CD14-positive monocyte (primary cell): ENCODE measurements around the gene CTSD. TPM values are rescaled to one million over a fixed set of nuclear protein-coding genes. Genes with fewer than 3 reads are reported as not detected.

ENCODE experiments used
- DNase-seq, 3 donors: peaks; one replicate each; pipeline ENCODE4 v3.0.0-alpha.2; 2011 to 2022
- H2AFZ ChIP-seq: 2 replicates; pipeline ENCODE4 v1.6.0; 2012; ENCODE audit warnings: mild to moderate bottlenecking, low read depth, low read length, inconsistent platforms; ENCODE audit not compliant: insufficient read depth, poor library complexity, severe bottlenecking
- H3K27ac ChIP-seq, 2 donors: 1 replicate in 1 of 2; 2 replicates in 1 of 2; pipeline ENCODE4 v1.5.1; 2012 to 2013; ENCODE audit warnings: low read length in 2 of 2, control low read depth in 1 of 2, inconsistent platforms in 1 of 2, low read depth in 1 of 2, mild to moderate bottlenecking in 1 of 2
- H3K27me3 ChIP-seq, 2 donors: one replicate each; pipeline versions ENCODE4 v1.6.0 to v1.6.1; 2011 to 2013; ENCODE audit warnings: low read length in 2 of 2; ENCODE audit not compliant: control insufficient read depth in 2 of 2, insufficient read depth in 2 of 2
- H3K36me3 ChIP-seq, 2 donors: replicated peaks in 1 of 2; 1 replicate in 1 of 2; 2 replicates in 1 of 2; pipeline versions ENCODE4 v1.5.1 to v1.6.1; 2012 to 2013; ENCODE audit warnings: low read length in 2 of 2, control low read depth in 1 of 2, inconsistent platforms in 1 of 2, mild to moderate bottlenecking in 1 of 2; ENCODE audit not compliant: insufficient read depth in 2 of 2, control insufficient read depth in 1 of 2
- H3K4me1 ChIP-seq, 2 donors: 1 replicate in 1 of 2; 2 replicates in 1 of 2; pipeline versions ENCODE4 v1.5.1 to v1.6.1; 2012 to 2013; ENCODE audit warnings: low read length in 2 of 2, control low read depth in 1 of 2, inconsistent platforms in 1 of 2, mild to moderate bottlenecking in 1 of 2, moderate library complexity in 1 of 2; ENCODE audit not compliant: insufficient read depth in 2 of 2, control insufficient read depth in 1 of 2
- H3K4me2 ChIP-seq: replicated peaks from 2 replicates; pipeline ENCODE3; 2012; ENCODE audit warnings: low read length, moderate library complexity, mild to moderate bottlenecking; ENCODE audit not compliant: poor library complexity, severe bottlenecking; ENCODE audit errors: extremely low read depth
- H3K4me3 ChIP-seq, 3 experiments: fragments of 200-600 bp in 1 of 3; sonication (generic) in 1 of 3; replicated peaks in 1 of 3; 1 replicate in 2 of 3; 2 replicates in 1 of 3; pipeline ENCODE4 v1.5.1; 2011 to 2013; ENCODE audit warnings: low read length in 3 of 3, mild to moderate bottlenecking in 3 of 3, control low read depth in 2 of 3, low read depth in 2 of 3, inconsistent platforms in 1 of 3, moderate library complexity in 1 of 3
- H3K79me2 ChIP-seq: 2 replicates; pipeline ENCODE4 v1.6.0; 2012; ENCODE audit warnings: mild to moderate bottlenecking, control low read depth, inconsistent platforms, low read length, moderate library complexity; ENCODE audit not compliant: insufficient read depth
- H3K9ac ChIP-seq: 2 replicates; pipeline ENCODE4 v1.6.0; 2017; ENCODE audit warnings: low read length, mild to moderate bottlenecking; ENCODE audit not compliant: insufficient read depth, poor library complexity, severe bottlenecking
- H3K9me3 ChIP-seq, 2 donors: replicated peaks in 1 of 2; 1 replicate in 1 of 2; 2 replicates in 1 of 2; pipeline versions ENCODE4 v1.5.1 to v1.6.1; 2012 to 2013; ENCODE audit warnings: low read length in 2 of 2, control low read depth in 1 of 2; ENCODE audit not compliant: control insufficient read depth in 1 of 2, insufficient read depth in 1 of 2
- H4K20me1 ChIP-seq: 2 replicates; pipeline ENCODE4 v1.6.0; 2012; ENCODE audit warnings: mild to moderate bottlenecking, low read length, control low read depth, moderate library complexity; ENCODE audit not compliant: insufficient read depth
- H3K27ac Mint-ChIP-seq, 7 donors: one replicate each; pipeline ENCODE4 v1.8.0; 2020; ENCODE audit warnings: mild to moderate bottlenecking in 7 of 7, mixed read lengths in 7 of 7, moderate library complexity in 6 of 7, inconsistent platforms in 2 of 7
- H3K27me3 Mint-ChIP-seq, 3 donors: one replicate each; pipeline ENCODE4 v1.8.0; 2021 to 2022; ENCODE audit warnings: low read depth in 3 of 3, mild to moderate bottlenecking in 3 of 3, mixed read lengths in 3 of 3, moderate library complexity in 3 of 3, inconsistent platforms in 1 of 3
- H3K36me3 Mint-ChIP-seq, 2 donors: one replicate each; pipeline ENCODE4 v1.8.0; 2020; ENCODE audit warnings: mixed read lengths in 2 of 2, inconsistent platforms in 1 of 2, mild to moderate bottlenecking in 1 of 2
- H3K4me1 Mint-ChIP-seq: one replicate; pipeline ENCODE4 v1.8.0; 2020; ENCODE audit warnings: mild to moderate bottlenecking, mixed read lengths
- H3K4me3 Mint-ChIP-seq, 2 donors: one replicate each; pipeline ENCODE4 v1.8.0; 2020; ENCODE audit warnings: mild to moderate bottlenecking in 2 of 2, mixed read lengths in 2 of 2, moderate library complexity in 1 of 2
- H3K9me3 Mint-ChIP-seq, 7 donors: one replicate each; pipeline ENCODE4 v1.8.0; 2020 to 2022; ENCODE audit warnings: mixed read lengths in 7 of 7, mild to moderate bottlenecking in 6 of 7, moderate library complexity in 6 of 7, inconsistent platforms in 2 of 7
- CTCF ChIP-seq: fragments of 200-600 bp; IDR thresholded peaks from one replicate; pipeline ENCODE4 v1.8.0; 2022; ENCODE audit warnings: antibody characterized with exemption, mild to moderate bottlenecking
- WGBS: methylation state at CpG from one replicate; pipeline ENCODE4 v1.1.5; 2013; ENCODE audit warnings: missing lambda C conversion rate; ENCODE audit not compliant: insufficient coverage; 5-methylcytosine and 5-hydroxymethylcytosine counted together
- intact Hi-C, 2 donors: fragments of 100-400 bp; cut with micrococcal nuclease; formaldehyde crosslinking; loops; one replicate each; pipeline versions ENCODE4 v1.15.0 to v1.15.1; 2023
- polyA plus RNA-seq, 3 donors: library from polyadenylated mRNA; depleted of rRNA in 1 of 3; unstranded in 2 of 3; stranded (reverse) in 1 of 3; fragments of 300-500 nt in 2 of 3; fragments of >200 nt in 1 of 3; fragmentation: Illumina TruSeq in 2 of 3; gene quantifications; 1 replicate in 2 of 3; 2 replicates in 1 of 3; pipeline ENCODE4 v1.2.3, GENCODE V29; 2012 to 2021

Gene CTSD
- polyA plus RNA-seq, 3 donors: 835 to 1,372 (median 855) TPM

- H3K27me3 Mint-ChIP-seq: peaks cover 24 to 54% (median 26%) of the 10 kb centered on the region in 3 donors
- 49% methylated on average over 11 of the region's 12 CpGs for WGBS
- H3K4me2 ChIP-seq: peak overlapping the region; percentile 34
- TF ChIP-seq CTCF: no peak
- peak overlapping the region; percentile 61 to 90 for H3K4me3 Mint-ChIP-seq
- H2AFZ ChIP-seq: peak overlapping the region; percentile 67
- peak in 2 of 3 donors; percentile 31 to 34 for DNase-seq
- H3K36me3 ChIP-seq: no peaks in the 10 kb centered on the region
- no peaks in the 10 kb centered on the region for H3K79me2 ChIP-seq
- H3K4me3 ChIP-seq: peak overlapping the region in 2 of 3 experiments; percentile 23 to 56
- H3K27ac Mint-ChIP-seq: peak overlapping the region in 2 of 7 donors; percentile 38 to 81
- no peaks in the 10 kb centered on the region for H3K9me3 ChIP-seq
- no peak overlapping the region for H3K9ac ChIP-seq
- peaks cover 12% of the 10 kb centered on the region for H3K4me1 Mint-ChIP-seq
- H3K9me3 Mint-ChIP-seq: peaks cover 0 to 12% (median 4%) of the 10 kb centered on the region in 7 donors
- peaks cover 4 to 14% of the 10 kb centered on the region in 2 donors for H3K4me1 ChIP-seq
- H3K36me3 Mint-ChIP-seq: peaks cover under 1 to 5% of the 10 kb centered on the region in 2 donors
- H3K27ac ChIP-seq: no peak overlapping the region
- intact Hi-C loops: loop anchor here in 1 of 2 donors (5.0 kb wide), 2 partner anchors 35 kb away; no protein-coding TSS in a partner anchor
- peaks cover 0 to 3% of the 10 kb centered on the region in 2 donors for H3K27me3 ChIP-seq
- no peaks in the 10 kb centered on the region for H4K20me1 ChIP-seq
These were observed 28.7 kb upstream of the CTSD start for GRCh38 chr11:1792461-1792860.

- Histone ChIP-seq H2AFZ (peak overlapping the region; percentile 67), H3K9me3 (no peaks in the 10 kb centered on the region), H3K27me3 (peaks cover 0 to 3% of the 10 kb centered on the region in 2 donors), H3K36me3 (no peaks in the 10 kb centered on the region), H3K9ac (no peak overlapping the region), H3K79me2 (no peaks in the 10 kb centered on the region), H3K4me2 (no peak overlapping the region), H3K4me3 (no peak overlapping the region), H3K27ac (no peak overlapping the region), H4K20me1 (no peaks in the 10 kb centered on the region), H3K4me1 (peaks cover 5 to 16% of the 10 kb centered on the region in 2 donors)
- Mint-ChIP-seq H3K27me3 (peaks cover 19 to 49% (median 23%) of the 10 kb centered on the region in 3 donors), H3K36me3 (peaks cover 2 to 5% of the 10 kb centered on the region in 2 donors), H3K27ac (peak overlapping the region in 1 of 7 donors; percentile 28), H3K4me1 (peaks cover 15% of the 10 kb centered on the region), H3K9me3 (peaks cover 0 to 12% (median 4%) of the 10 kb centered on the region in 7 donors), H3K4me3 (peak overlapping the region in 1 of 2 donors; percentile 23)
- TF ChIP-seq CTCF: no peak
- intact Hi-C loops: loop anchor here in 1 of 2 donors (5.0 kb wide), 2 partner anchors 35 kb away; no protein-coding TSS in a partner anchor
- 83% methylated on average over 4 of the region's 6 CpGs for WGBS
- DNase-seq: no peak
These were observed 28.2 kb upstream of the CTSD start for GRCh38 chr11:1791912-1792311.
